Keratinocyte (primary cell): ENCODE measurements around the gene CRACR2A. TPM values are rescaled to one million over a fixed set of nuclear protein-coding genes. Genes with fewer than 3 reads are reported as not detected.

ENCODE experiments used
- DNase-seq: peaks from one replicate; pipeline ENCODE4 v3.0.0-alpha.2; 2011; ENCODE audit warnings: low read depth, missing footprints, low spot score
- FAIRE-seq: peaks from 2 replicates; lab custom pipeline; 2011; peaks lifted over from hg19 to GRCh38; lab: Jason Lieb, UNC
- H2AFZ ChIP-seq: 2 replicates; pipeline ENCODE4 v1.6.0; 2012; ENCODE audit warnings: low read length, control low read depth, inconsistent platforms; ENCODE audit not compliant: control insufficient read depth
- H3K27ac ChIP-seq: 2 replicates; pipeline ENCODE4 v1.5.1; 2011; ENCODE audit warnings: low read length; ENCODE audit not compliant: control insufficient read depth, insufficient read depth
- H3K27me3 ChIP-seq: 3 replicates; pipeline ENCODE4 v1.6.0; 2011; ENCODE audit warnings: low read length; ENCODE audit not compliant: control insufficient read depth, insufficient read depth; ENCODE audit errors: extremely low read depth
- H3K36me3 ChIP-seq, 2 experiments: 2 replicates in 1 of 2; 3 replicates in 1 of 2; pipeline ENCODE4 v1.5.1; 2011; ENCODE audit warnings: low read length in 2 of 2, mild to moderate bottlenecking in 1 of 2; ENCODE audit not compliant: control insufficient read depth in 2 of 2, insufficient read depth in 2 of 2; ENCODE audit errors: extremely low read depth in 1 of 2
- H3K4me1 ChIP-seq: 3 replicates; pipeline ENCODE4 v1.5.1; 2011; ENCODE audit warnings: low read length; ENCODE audit not compliant: control insufficient read depth, insufficient read depth; ENCODE audit errors: extremely low read depth
- H3K4me2 ChIP-seq: 3 replicates; pipeline ENCODE4 v1.6.0; 2011; ENCODE audit warnings: low read depth, low read length; ENCODE audit not compliant: control insufficient read depth, insufficient read depth; ENCODE audit errors: extremely low read depth
- H3K4me3 ChIP-seq, 3 experiments: fragments of 200-600 bp in 1 of 3; sonication (generic) in 1 of 3; 2 replicates in 2 of 3; 3 replicates in 1 of 3; pipeline ENCODE4 v1.5.1; 2011 to 2016; ENCODE audit warnings: low read length in 3 of 3, mild to moderate bottlenecking in 3 of 3, control low read depth in 2 of 3, inconsistent platforms in 1 of 3, low read depth in 1 of 3, mixed read lengths in 1 of 3, mixed run types in 1 of 3, moderate library complexity in 1 of 3; ENCODE audit not compliant: control insufficient read depth in 2 of 3, insufficient read depth in 2 of 3; ENCODE audit errors: extremely low read depth in 1 of 3
- H3K79me2 ChIP-seq: 2 replicates; pipeline ENCODE4 v1.6.0; 2012; ENCODE audit warnings: low read length; ENCODE audit not compliant: control insufficient read depth, insufficient read depth
- H3K9ac ChIP-seq: 3 replicates; pipeline ENCODE4 v1.6.0; 2011; ENCODE audit warnings: low read length; ENCODE audit not compliant: control insufficient read depth, insufficient read depth; ENCODE audit errors: extremely low read depth
- H3K9me1 ChIP-seq: 3 replicates; pipeline ENCODE4 v1.6.0; 2011; ENCODE audit warnings: low read length; ENCODE audit not compliant: control insufficient read depth, insufficient read depth; ENCODE audit errors: extremely low read depth
- H3K9me3 ChIP-seq: 2 replicates; pipeline ENCODE4 v1.5.1; 2012; ENCODE audit warnings: low read depth, low read length; ENCODE audit not compliant: control insufficient read depth
- H4K20me1 ChIP-seq: 3 replicates; pipeline ENCODE4 v1.6.0; 2011; ENCODE audit warnings: low read length; ENCODE audit not compliant: control insufficient read depth, insufficient read depth; ENCODE audit errors: extremely low read depth
- CTCF ChIP-seq, 3 experiments: IDR thresholded peaks in 1 of 3; conservative IDR thresholded peaks in 1 of 3; optimal IDR thresholded peaks in 1 of 3; 2 replicates in 2 of 3; 3 replicates in 1 of 3; pipeline versions ENCODE3 to v1.5.1; 2011; ENCODE audit warnings: low read length in 3 of 3, mild to moderate bottlenecking in 3 of 3, moderate library complexity in 2 of 3, control low read depth in 1 of 3, inconsistent platforms in 1 of 3; ENCODE audit not compliant: insufficient read depth in 2 of 3; ENCODE audit errors: extremely low read depth in 1 of 3
- EZH2 ChIP-seq: IDR thresholded peaks from one replicate; pipeline ENCODE4 v1.6.1; 2012; ENCODE audit warnings: inconsistent platforms, mild to moderate bottlenecking, low read length, moderate library complexity
- dilution Hi-C: fragments of 300-500 bp; cut with MboI; formaldehyde crosslinking; loops from one replicate; pipeline ENCODE4 v1.7.0; 2020; ENCODE audit warnings: low sequenced_read_pairs; ENCODE audit not compliant: extremely low pct_ligation_motif_present
- polyA plus RNA-seq, 5 experiments: library from polyadenylated mRNA; depleted of rRNA in 3 of 5; stranded (reverse) in 3 of 5; stranded (forward) in 1 of 5; unstranded in 1 of 5; fragments of >200 nt; gene quantifications; 1 replicate in 1 of 5; 2 replicates in 3 of 5; 3 replicates in 1 of 5; pipeline versions ENCODE4 v1.2.1 to v1.2.3, GENCODE V29; 2011 to 2012; ENCODE audit warnings: missing spikeins in 2 of 5, low read depth in 1 of 5, low replicate concordance in 1 of 5

CRACR2A gene
- polyA plus RNA-seq, 1 donor (not counting 4 experiments of a cell fraction or from before 2014, with no cell fraction given) = 0.30 TPM

GRCh38 chr12:3666441-3666840 lies 86.5 kb downstream of the CRACR2A start:
- no peak for FAIRE-seq

GRCh38 chr12:3662521-3662921 lies 90.4 kb downstream of the CRACR2A start:
- H3K9ac ChIP-seq = no peak overlapping the region
- no peaks in the 10 kb centered on the region for H3K9me1 ChIP-seq
- FAIRE-seq (no peak), DNase-seq (no peak)
- no peak overlapping the region for H3K4me3 ChIP-seq
- no peaks in the 10 kb centered on the region for H4K20me1 ChIP-seq
- dilution Hi-C loops = no loop called here
- H3K4me2 ChIP-seq = no peak overlapping the region
- no peaks in the 10 kb centered on the region for H3K4me1 ChIP-seq
- H3K9me3 ChIP-seq = no peaks in the 10 kb centered on the region
- no peaks in the 10 kb centered on the region for H3K36me3 ChIP-seq
- no peak overlapping the region for H2AFZ ChIP-seq
- no peak overlapping the region for H3K27ac ChIP-seq
- no peaks in the 10 kb centered on the region for H3K79me2 ChIP-seq
- H3K27me3 ChIP-seq = no peaks in the 10 kb centered on the region
- TF ChIP-seq EZH2 = no peak
- TF ChIP-seq CTCF (optimal IDR thresholded peaks at IDR 0.05 in 1 of 3, IDR thresholded peaks at IDR 0.05 in 1 of 3, conservative IDR thresholded peaks at IDR 0.05 in 1 of 3; ENCODE audit: extremely low read depth in 1 of 3, insufficient read depth in 2 of 3, low read length in 3 of 3) = no peak

More at GRCh38 chr12:3666441-3666840, 86.5 kb downstream of the CRACR2A start:
- no peak for DNase-seq
- H3K27me3 ChIP-seq = no peaks in the 10 kb centered on the region
- H3K4me3 ChIP-seq = no peak overlapping the region
- dilution Hi-C loops = no loop called here
- no peak overlapping the region for H3K4me2 ChIP-seq
- H4K20me1 ChIP-seq = no peaks in the 10 kb centered on the region
- H3K9me3 ChIP-seq = no peaks in the 10 kb centered on the region
- TF ChIP-seq EZH2 (no peak), CTCF (optimal IDR thresholded peaks at IDR 0.05 in 1 of 3, IDR thresholded peaks at IDR 0.05 in 1 of 3, conservative IDR thresholded peaks at IDR 0.05 in 1 of 3; ENCODE audit: extremely low read depth in 1 of 3, insufficient read depth in 2 of 3, low read length in 3 of 3) (no peak)
- no peak overlapping the region for H2AFZ ChIP-seq
- H3K9ac ChIP-seq = no peak overlapping the region
- no peak overlapping the region for H3K27ac ChIP-seq
- no peaks in the 10 kb centered on the region for H3K79me2 ChIP-seq
- no peaks in the 10 kb centered on the region for H3K9me1 ChIP-seq
- no peaks in the 10 kb centered on the region for H3K36me3 ChIP-seq
- H3K4me1 ChIP-seq = peaks cover 14% of the 10 kb centered on the region
